Activated CD4-positive, alpha-beta T cell treated with anti-CD3 and anti-CD28 coated beads for 36 hours (primary cell): ENCODE results near the gene MYOCOS. TPM values are rescaled to one million over a fixed set of nuclear protein-coding genes. Genes with fewer than 3 reads are reported as not detected.
"Not testable (repeated sequence)": the region's sequence is repeated elsewhere in the genome, so short reads cannot be mapped to it uniquely, and the experiment has no call there.

Experiments
- ATAC-seq: fragments of 200-7000 bp; cut with Tn5 transposase; one replicate; pipeline ENCODE4 v1.10.0; 2021; ENCODE audit warnings: mild to moderate bottlenecking, moderate library complexity
- CTCF ChIA-PET: fragments of 350-600 bp; sonication (Branson Sonifier 250); formaldehyde crosslinking; loops from one replicate; lab custom pipeline; 2021; ENCODE audit warnings: antibody characterized with exemption; lab: Charles Lee
- POLR2A ChIA-PET: fragments of 350-600 bp; sonication (Branson Sonifier 250); formaldehyde crosslinking; loops from one replicate; lab custom pipeline; 2021; ENCODE audit warnings: antibody characterized with exemption, inconsistent platforms; lab: Charles Lee
- DNase-seq: peaks from one replicate; pipeline ENCODE4 v3.0.0-alpha.2; 2020
- H3K27ac Mint-ChIP-seq: one replicate; pipeline ENCODE4 v1.8.0; 2021; ENCODE audit warnings: mixed read lengths
- H3K27me3 Mint-ChIP-seq: one replicate; pipeline ENCODE4 v1.8.0; 2021; ENCODE audit warnings: mixed read lengths
- H3K36me3 Mint-ChIP-seq: one replicate; pipeline ENCODE4 v1.8.0; 2021; ENCODE audit warnings: low read depth, mixed read lengths
- H3K4me1 Mint-ChIP-seq: one replicate; pipeline ENCODE4 v1.8.0; 2021; ENCODE audit warnings: mixed read lengths
- H3K4me3 Mint-ChIP-seq: one replicate; pipeline ENCODE4 v1.8.0; 2021; ENCODE audit warnings: mild to moderate bottlenecking, moderate library complexity, mixed read lengths
- H3K9me3 Mint-ChIP-seq: one replicate; pipeline ENCODE4 v1.8.0; 2021; ENCODE audit warnings: low read depth, mixed read lengths
- intact Hi-C, 2 experiments: fragments of 100-400 bp; cut with DNase I in 1 of 2; cut with micrococcal nuclease in 1 of 2; formaldehyde crosslinking; loops; one replicate each; pipeline versions ENCODE4 v1.14.2 to v1.15.1; 2022 to 2024; cut with DNase I, micrococcal nuclease
- total RNA-seq, 2 experiments: library from RNA; stranded (reverse); gene quantifications; one replicate each; pipeline ENCODE4 v1.2.3, GENCODE V29; 2021

The MYOCOS gene
- total RNA-seq, 2 experiments from 2014 or later, result not detected

GRCh38 chr1:171644805-171645483 lies 22.9 kb downstream of the MYOCOS start:
- Mint-ChIP-seq H3K27ac (no peak overlapping the region), H3K27me3 (no peaks in the 10 kb centered on the region), H3K36me3 (no peaks in the 10 kb centered on the region), H3K4me1 (peaks cover 6% of the 10 kb centered on the region), H3K9me3 (no peaks in the 10 kb centered on the region), H3K4me3 (no peak overlapping the region)
- intact Hi-C loops, result loop anchor here (1.0 to 10.0 kb wide), 7 partner anchors 48 to 780 kb away; partner anchors contain the start of genes C1orf105 (in 1 of the 2), METTL13 (in 1 of the 2) and PRRC2C (in 1 of the 2)
- DNase-seq (peak; percentile 84), ATAC-seq (peak; percentile 98)
- CTCF ChIA-PET, result interaction anchor here (0.6 to 3.8 kb wide), 40 partner anchors 9 to 783 kb away, joined by 3 to 56 read pairs (median 4); partner anchors contain the start of genes MYOCOS and VAMP4
- POLR2A ChIA-PET, result interaction anchor here (0.6 to 1.0 kb wide), 2 partner anchors 10 to 473 kb away, joined by 3 to 6 read pairs; no protein-coding TSS in a partner anchor

GRCh38 chr1:171645553-171646248 lies 23.7 kb downstream of the MYOCOS start:
- intact Hi-C loops, result loop anchor here (1.0 to 10.0 kb wide), 7 partner anchors 48 to 779 kb away; partner anchors contain the start of genes C1orf105 (in 1 of the 2), METTL13 (in 1 of the 2) and PRRC2C (in 1 of the 2)
- no peaks in the 10 kb centered on the region for H3K9me3 Mint-ChIP-seq
- no peak overlapping the region for H3K27ac Mint-ChIP-seq
- no peaks in the 10 kb centered on the region for H3K27me3 Mint-ChIP-seq
- ATAC-seq (no peak), DNase-seq (no peak)
- H3K4me1 Mint-ChIP-seq, result peaks cover 6% of the 10 kb centered on the region
- no peak overlapping the region for H3K4me3 Mint-ChIP-seq
- POLR2A ChIA-PET, result interaction anchor here (1.0 kb wide), 1 partner anchor 9 kb away, joined by 3 read pairs; no protein-coding TSS in a partner anchor
- CTCF ChIA-PET, result interaction anchor here (0.7 to 3.8 kb wide), 27 partner anchors 11 to 811 kb away, joined by 3 to 56 read pairs (median 4); partner anchors contain the start of genes MYOCOS and VAMP4
- no peaks in the 10 kb centered on the region for H3K36me3 Mint-ChIP-seq

- CTCF ChIA-PET, result interaction anchor here (0.7 to 3.8 kb wide), 14 partner anchors 10 to 810 kb away, joined by 3 to 56 read pairs (median 6); partner anchors contain the start of gene MYOCOS
- Mint-ChIP-seq H3K4me3 (no peak overlapping the region), H3K36me3 (no peaks in the 10 kb centered on the region)
Observed at GRCh38 chr1:171646249-171646560, 24.2 kb downstream of the MYOCOS start.

GRCh38 chr1:171652234-171652822 lies 30.3 kb downstream of the MYOCOS start, which contains the start of gene MYOC:
MYOC (minus strand) TSS chr1:171652688; CDS start chr1:171652611, 77 bp downstream.
- H3K4me3 Mint-ChIP-seq, result no peak within 1 kb of the TSS
- H3K27ac Mint-ChIP-seq, result no peak within 1 kb of the TSS
- H3K36me3 Mint-ChIP-seq, result no peaks in the 10 kb centered on the region
- peaks cover 8% of the 10 kb centered on the region for H3K4me1 Mint-ChIP-seq
- no peak for DNase-seq
- H3K27me3 Mint-ChIP-seq, result peaks cover 9% of the 10 kb centered on the region
- H3K9me3 Mint-ChIP-seq, result no peaks in the 10 kb centered on the region
- ATAC-seq, result no peak
- ChIA-PET CTCF (interaction anchor here (0.6 kb wide), 1 partner anchor 9 kb away, joined by 4 read pairs; no protein-coding TSS in a partner anchor), POLR2A (no interaction called here)
- intact Hi-C loops, result loop anchor here in 1 of 2 experiments (10.0 kb wide), 1 partner anchor 62 kb away; no protein-coding TSS in a partner anchor

More at GRCh38 chr1:171646249-171646560, 24.2 kb downstream of the MYOCOS start:
- ATAC-seq (no peak), DNase-seq (no peak)
- POLR2A ChIA-PET, result no interaction called here
- Mint-ChIP-seq H3K4me1 (peaks cover 6% of the 10 kb centered on the region), H3K27me3 (no peaks in the 10 kb centered on the region), H3K27ac (no peak overlapping the region), H3K9me3 (no peaks in the 10 kb centered on the region)
- intact Hi-C loops, result loop anchor here in 1 of 2 experiments (5.0 to 10.0 kb wide), 2 partner anchors 49 to 779 kb away; partner anchors contain the start of gene C1orf105

GRCh38 chr1:171653796-171654195 lies 31.8 kb downstream of the MYOCOS start:
- DNase-seq (no peak), ATAC-seq (no peak)
- POLR2A ChIA-PET, result no interaction called here
- CTCF ChIA-PET, result interaction anchor here (0.6 to 6.1 kb wide), 8 partner anchors 8 to 826 kb away, joined by 3 to 56 read pairs (median 4); partner anchors contain the start of gene METTL13
- H3K9me3 Mint-ChIP-seq, result no peaks in the 10 kb centered on the region
- no peak overlapping the region for H3K4me3 Mint-ChIP-seq
- intact Hi-C loops, result loop anchor here (2.0 to 10.0 kb wide), 2 partner anchors 61 to 63 kb away; no protein-coding TSS in a partner anchor
- H3K27me3 Mint-ChIP-seq, result peaks cover 9% of the 10 kb centered on the region
- H3K36me3 Mint-ChIP-seq, result no peaks in the 10 kb centered on the region
- peaks cover 8% of the 10 kb centered on the region for H3K4me1 Mint-ChIP-seq
- H3K27ac Mint-ChIP-seq, result no peak overlapping the region

GRCh38 chr1:171654201-171654941 lies 32.3 kb downstream of the MYOCOS start:
- POLR2A ChIA-PET, result interaction anchor here (0.7 kb wide), 1 partner anchor 10 kb away, joined by 3 read pairs; no protein-coding TSS in a partner anchor
- H3K36me3 Mint-ChIP-seq, result no peaks in the 10 kb centered on the region

GRCh38 chr1:171654942-171655745 lies 33.1 kb downstream of the MYOCOS start:
- peak; percentile 93 for ATAC-seq
- Mint-ChIP-seq H3K9me3 (no peaks in the 10 kb centered on the region), H3K4me1 (peaks cover 8% of the 10 kb centered on the region), H3K27me3 (peaks cover 9% of the 10 kb centered on the region), H3K27ac (no peak overlapping the region), H3K36me3 (no peaks in the 10 kb centered on the region), H3K4me3 (no peak overlapping the region)
- DNase-seq, result peak; percentile 90
- ChIA-PET CTCF (interaction anchor here (0.6 to 6.1 kb wide), 13 partner anchors 10 to 329 kb away, joined by 3 to 56 read pairs (median 4); partner anchors contain the start of genes DNM3 and METTL13), POLR2A (interaction anchor here (0.7 kb wide), 1 partner anchor 10 kb away, joined by 3 read pairs; no protein-coding TSS in a partner anchor)
- intact Hi-C loops, result loop anchor here (1.0 to 10.0 kb wide), 5 partner anchors 60 to 330 kb away; partner anchors contain the start of gene VAMP4 (in 2 of the 2)

More at GRCh38 chr1:171654201-171654941, 32.3 kb downstream of the MYOCOS start:
- intact Hi-C loops, result loop anchor here (2.0 to 10.0 kb wide), 2 partner anchors 60 to 62 kb away; no protein-coding TSS in a partner anchor
- H3K4me1 Mint-ChIP-seq, result peaks cover 8% of the 10 kb centered on the region
- no peak overlapping the region for H3K4me3 Mint-ChIP-seq
- no peak overlapping the region for H3K27ac Mint-ChIP-seq
- CTCF ChIA-PET, result interaction anchor here (0.6 to 6.1 kb wide), 12 partner anchors 9 to 826 kb away, joined by 3 to 56 read pairs (median 4); partner anchors contain the start of genes DNM3 and METTL13
- peaks cover 9% of the 10 kb centered on the region for H3K27me3 Mint-ChIP-seq
- no peaks in the 10 kb centered on the region for H3K9me3 Mint-ChIP-seq
- ATAC-seq, result no peak
- DNase-seq, result no peak

- intact Hi-C loops, result loop anchor here (1.0 to 10.0 kb wide), 5 partner anchors 59 to 330 kb away; partner anchors contain the start of gene VAMP4 (in 2 of the 2)
- ATAC-seq (peak; percentile 12), DNase-seq (no peak)
- no peak overlapping the region for H3K4me3 Mint-ChIP-seq
- peaks cover 9% of the 10 kb centered on the region for H3K27me3 Mint-ChIP-seq
- H3K36me3 Mint-ChIP-seq, result no peaks in the 10 kb centered on the region
- H3K9me3 Mint-ChIP-seq, result no peaks in the 10 kb centered on the region
- H3K27ac Mint-ChIP-seq, result no peak overlapping the region
- peaks cover 8% of the 10 kb centered on the region for H3K4me1 Mint-ChIP-seq
- ChIA-PET CTCF (interaction anchor here (0.7 to 6.1 kb wide), 8 partner anchors 10 to 342 kb away, joined by 3 to 56 read pairs (median 3); partner anchors contain the start of gene DNM3), POLR2A (no interaction called here)
Observed at GRCh38 chr1:171655746-171656116, 33.7 kb downstream of the MYOCOS start.

- POLR2A ChIA-PET, H3K27me3 Mint-ChIP-seq, ATAC-seq, H3K36me3 Mint-ChIP-seq, H3K9me3 Mint-ChIP-seq, H3K4me3 Mint-ChIP-seq, H3K27ac Mint-ChIP-seq, H3K4me1 Mint-ChIP-seq, DNase-seq: not testable (repeated sequence)
- intact Hi-C loops, result loop anchor here in 1 of 2 experiments (5.0 to 10.0 kb wide), 2 partner anchors 59 to 86 kb away; partner anchors contain the start of gene VAMP4
- CTCF ChIA-PET, result interaction anchor here (0.8 to 6.1 kb wide), 4 partner anchors 11 to 343 kb away, joined by 3 to 56 read pairs (median 3); no protein-coding TSS in a partner anchor
Observed at GRCh38 chr1:171656206-171656605, 34.2 kb downstream of the MYOCOS start.
